Measurements from ENCODE around the gene GP1BB.

DNA sequence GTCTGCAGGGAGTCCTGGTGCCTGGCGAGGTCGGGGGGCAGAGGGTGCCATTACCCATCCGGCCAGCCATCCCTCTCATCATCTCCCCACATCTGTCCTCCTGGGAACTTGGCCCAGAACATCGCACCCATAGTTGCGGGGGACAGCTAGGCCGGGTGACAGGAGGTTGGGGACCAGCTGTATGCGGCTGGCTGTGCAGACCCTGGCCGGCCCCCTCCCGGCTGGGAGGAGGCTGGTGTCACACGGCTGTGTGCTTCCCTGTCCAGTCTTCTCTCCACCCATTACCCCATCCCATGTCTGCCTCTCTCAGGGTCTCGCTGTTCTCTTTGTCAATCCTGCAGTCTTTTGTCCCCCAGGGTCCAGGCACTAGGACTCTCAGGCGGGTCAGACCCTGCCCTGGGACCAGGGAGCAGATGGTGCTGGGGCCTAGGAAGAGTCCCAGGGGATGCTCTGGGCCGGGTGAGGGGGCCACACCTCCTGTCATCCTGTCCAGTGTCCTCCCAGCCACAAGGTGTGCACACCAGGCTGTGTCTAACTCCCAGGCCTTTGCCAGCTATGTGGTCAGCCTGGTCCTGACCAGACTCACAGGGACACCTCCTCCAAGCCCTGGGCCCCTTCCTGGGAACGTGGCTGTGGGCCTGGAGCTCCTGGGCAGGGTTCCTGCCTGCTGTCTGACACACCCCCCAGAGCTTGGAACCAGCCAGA, 30.8 kb downstream of the GP1BB start:
- TF ChIP-seq EZH2phosphoT487 (IDR thresholded peaks at IDR 0.05; ENCODE audit: borderline replicate concordance), result no peak
- TF ChIP-seq, protein P1, sequence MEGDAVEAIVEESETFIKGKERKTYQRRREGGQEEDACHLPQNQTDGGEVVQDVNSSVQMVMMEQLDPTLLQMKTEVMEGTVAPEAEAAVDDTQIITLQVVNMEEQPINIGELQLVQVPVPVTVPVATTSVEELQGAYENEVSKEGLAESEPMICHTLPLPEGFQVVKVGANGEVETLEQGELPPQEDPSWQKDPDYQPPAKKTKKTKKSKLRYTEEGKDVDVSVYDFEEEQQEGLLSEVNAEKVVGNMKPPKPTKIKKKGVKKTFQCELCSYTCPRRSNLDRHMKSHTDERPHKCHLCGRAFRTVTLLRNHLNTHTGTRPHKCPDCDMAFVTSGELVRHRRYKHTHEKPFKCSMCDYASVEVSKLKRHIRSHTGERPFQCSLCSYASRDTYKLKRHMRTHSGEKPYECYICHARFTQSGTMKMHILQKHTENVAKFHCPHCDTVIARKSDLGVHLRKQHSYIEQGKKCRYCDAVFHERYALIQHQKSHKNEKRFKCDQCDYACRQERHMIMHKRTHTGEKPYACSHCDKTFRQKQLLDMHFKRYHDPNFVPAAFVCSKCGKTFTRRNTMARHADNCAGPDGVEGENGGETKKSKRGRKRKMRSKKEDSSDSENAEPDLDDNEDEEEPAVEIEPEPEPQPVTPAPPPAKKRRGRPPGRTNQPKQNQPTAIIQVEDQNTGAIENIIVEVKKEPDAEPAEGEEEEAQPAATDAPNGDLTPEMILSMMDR (conservative IDR thresholded peaks at IDR 0.05; ENCODE audit: low read length), result no peak
